GM21447 (cell line): ENCODE data around the gene CCDC9.
"Not testable (repeated sequence)": the region's sequence is repeated elsewhere in the genome, so short reads cannot be mapped to it uniquely, and the experiment has no call there.

Experiments
- ATAC-seq: cut with Tn5 transposase; IDR thresholded peaks from one replicate; pipeline ENCODE4 v1.9.1; 2021; ENCODE audit not compliant: unreplicated experiment

CCDC9 gene

GRCh38 chr19:47283405-47284059 is 27.2 kb downstream of the CCDC9 start:
- ATAC-seq: no peak

DNA sequence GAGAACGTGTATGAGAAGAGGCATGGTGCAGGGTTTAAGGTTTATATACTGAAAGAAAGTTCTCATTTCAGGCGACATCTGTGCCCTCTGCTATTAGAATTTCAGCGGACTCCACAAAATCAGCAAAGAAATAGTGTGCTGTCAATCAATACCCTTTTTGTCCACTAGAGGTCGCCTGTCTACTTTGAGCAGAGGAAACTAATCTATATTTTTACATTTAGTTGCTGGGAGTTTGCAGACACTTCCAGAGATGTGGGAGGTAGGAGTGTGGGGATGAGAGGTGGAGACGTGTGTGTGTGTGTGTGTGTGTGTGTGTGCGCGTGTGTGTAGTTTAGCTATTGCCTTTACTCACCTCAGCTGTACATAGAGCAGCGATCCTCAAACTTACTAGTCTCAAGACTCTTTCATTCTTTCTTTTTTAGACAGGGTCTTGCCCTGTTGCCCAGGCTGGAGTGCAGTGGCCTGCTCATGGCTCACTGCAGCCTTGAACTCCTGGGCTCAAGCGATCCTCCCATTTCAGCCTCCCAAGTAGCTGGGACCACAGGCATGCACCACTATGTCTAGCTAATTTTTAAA is 28.1 kb downstream of the CCDC9 start:
- ATAC-seq: no peak

GRCh38 chr19:47296036-47296435 is 39.7 kb downstream of the CCDC9 start:
- no peak for ATAC-seq

- ATAC-seq: not testable (repeated sequence)
These were observed 44.5 kb downstream of the CCDC9 start for GRCh38 chr19:47300867-47301266.

DNA sequence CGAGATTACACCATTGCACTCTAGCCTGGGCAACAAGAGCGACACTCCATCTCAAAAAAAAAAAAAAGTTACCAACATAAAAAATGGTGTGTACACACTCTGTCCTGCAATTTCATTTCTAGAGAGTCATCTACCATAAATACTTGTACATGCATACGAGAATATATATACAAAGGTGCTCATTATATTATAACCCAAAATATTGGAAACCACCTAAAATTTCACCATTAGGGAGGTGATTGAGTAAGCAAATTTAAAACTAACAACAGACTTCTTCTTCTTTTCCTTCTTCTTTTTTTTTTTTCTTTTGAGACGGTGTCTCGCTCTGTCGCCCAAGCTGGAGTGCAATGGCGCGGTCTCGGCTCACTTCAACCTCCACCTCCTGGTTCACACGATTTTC is 45.9 kb downstream of the CCDC9 start:
- ATAC-seq: no peak

DNA sequence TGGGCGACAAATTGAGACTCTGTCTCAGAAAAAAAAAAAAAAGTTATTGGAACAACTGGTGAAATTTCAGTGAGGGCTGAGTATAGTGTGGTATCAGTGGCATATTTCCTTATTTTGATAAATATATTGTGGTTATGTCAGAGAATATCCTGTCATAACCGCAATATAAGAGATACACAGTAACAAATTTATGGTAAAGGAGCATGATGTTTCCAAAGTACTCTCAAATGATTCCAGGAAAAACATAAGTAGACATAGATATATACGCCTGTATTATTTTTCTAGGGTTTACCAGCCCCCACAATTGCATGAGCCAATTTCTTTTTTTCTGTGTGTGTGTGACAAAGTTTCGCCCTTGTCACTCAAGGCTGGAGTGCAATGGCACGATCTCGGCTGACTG is 47.6 kb downstream of the CCDC9 start:
- ATAC-seq: no peak

GRCh38 chr19:47305309-47305751 is 49.0 kb downstream of the CCDC9 start:
- no peak for ATAC-seq

- ATAC-seq: no peak
These were observed 50.0 kb downstream of the CCDC9 start for GRCh38 chr19:47306303-47306702.

DNA sequence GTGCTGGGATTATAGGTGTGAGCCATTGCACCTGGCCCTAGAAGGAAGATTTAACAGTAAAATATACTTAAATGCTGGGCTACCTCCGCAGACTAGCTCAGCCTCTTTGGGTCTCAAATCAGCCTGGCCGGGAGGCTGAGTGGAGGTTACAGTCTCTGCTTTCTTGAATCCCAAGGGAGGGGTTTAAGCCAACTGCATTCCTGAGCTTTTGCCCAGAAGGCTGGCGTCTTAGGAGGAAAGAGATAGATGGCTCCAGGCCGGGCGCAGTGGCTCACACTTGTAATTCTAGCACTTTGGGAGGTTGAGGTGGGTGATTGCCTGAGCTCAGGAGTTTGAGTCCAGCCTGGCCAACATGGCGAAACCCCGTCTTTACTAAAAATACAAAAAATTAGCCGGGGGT is 52.7 kb downstream of the CCDC9 start:
- ATAC-seq: no peak

DNA sequence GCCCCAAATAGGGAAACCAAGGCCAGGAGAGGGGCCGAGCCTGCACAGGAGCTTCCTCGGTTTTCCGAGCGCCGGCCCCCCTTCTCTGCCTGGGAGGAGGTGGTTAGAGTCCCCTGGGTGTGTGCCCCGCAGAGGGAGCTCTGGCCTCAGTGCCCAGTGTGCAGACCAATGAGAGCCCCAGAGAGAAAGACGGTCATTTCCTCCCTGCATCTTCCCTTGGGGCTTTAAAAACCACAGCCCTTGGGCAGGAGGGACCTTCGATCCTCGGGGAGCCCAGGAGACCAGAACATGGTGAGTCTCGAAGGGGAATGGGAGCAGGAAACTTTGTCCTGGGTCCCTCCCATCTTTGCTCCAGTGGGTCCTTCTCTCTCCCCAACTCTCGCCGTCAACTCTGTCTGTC is 53.3 kb downstream of the CCDC9 start, which contains the start of gene C5AR1:
TSS of gene C5AR1 (plus strand) at position 254 of the 400 bp plus-strand sequence. CDS start at position 289, 35 bp downstream.
- ATAC-seq: no peak

DNA sequence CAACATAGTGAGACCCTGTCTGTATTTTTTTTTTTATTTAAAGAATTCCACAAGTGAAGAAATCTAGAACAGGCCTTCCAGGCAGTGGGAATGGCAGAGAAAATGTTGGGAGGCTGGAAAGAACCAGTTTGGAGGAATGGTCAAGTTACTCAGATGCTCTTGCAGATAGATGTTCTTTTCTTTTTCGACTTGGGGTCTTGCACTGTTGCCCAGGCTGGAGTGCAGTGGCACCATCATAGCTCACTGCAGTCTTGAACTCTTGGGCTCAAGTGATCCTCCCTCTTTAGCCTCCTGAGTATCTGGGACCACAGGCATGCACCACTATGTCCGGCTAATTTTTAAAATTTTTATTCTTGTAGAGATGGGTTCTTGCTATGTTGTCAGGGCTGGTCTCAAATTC is 54.0 kb downstream of the CCDC9 start:
- ATAC-seq: no peak

DNA sequence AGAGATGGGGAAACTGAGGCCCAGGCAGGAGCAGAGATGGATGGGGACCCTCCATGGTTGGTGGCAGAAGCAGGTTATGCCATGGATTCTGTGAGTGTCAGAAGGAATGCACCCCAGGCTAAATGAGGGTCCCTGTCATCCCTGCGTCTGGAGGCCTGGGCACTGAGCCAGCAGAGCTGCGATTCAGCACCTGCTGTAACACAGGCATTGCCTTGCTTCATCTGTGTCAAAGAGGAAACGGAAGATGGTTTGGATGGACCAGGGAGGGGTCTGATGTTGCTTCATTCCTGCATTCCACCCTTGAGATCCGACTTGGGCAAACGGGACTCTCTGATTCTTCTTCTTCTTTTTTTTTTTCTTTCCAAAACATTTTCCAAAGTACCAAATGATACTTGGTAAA is 54.5 kb downstream of the CCDC9 start:
- no peak for ATAC-seq

- no peak for ATAC-seq
These were observed 56.2 kb downstream of the CCDC9 start for GRCh38 chr19:47312366-47313006.

GRCh38 chr19:47313754-47314295 is 57.5 kb downstream of the CCDC9 start:
- ATAC-seq: no peak

DNA sequence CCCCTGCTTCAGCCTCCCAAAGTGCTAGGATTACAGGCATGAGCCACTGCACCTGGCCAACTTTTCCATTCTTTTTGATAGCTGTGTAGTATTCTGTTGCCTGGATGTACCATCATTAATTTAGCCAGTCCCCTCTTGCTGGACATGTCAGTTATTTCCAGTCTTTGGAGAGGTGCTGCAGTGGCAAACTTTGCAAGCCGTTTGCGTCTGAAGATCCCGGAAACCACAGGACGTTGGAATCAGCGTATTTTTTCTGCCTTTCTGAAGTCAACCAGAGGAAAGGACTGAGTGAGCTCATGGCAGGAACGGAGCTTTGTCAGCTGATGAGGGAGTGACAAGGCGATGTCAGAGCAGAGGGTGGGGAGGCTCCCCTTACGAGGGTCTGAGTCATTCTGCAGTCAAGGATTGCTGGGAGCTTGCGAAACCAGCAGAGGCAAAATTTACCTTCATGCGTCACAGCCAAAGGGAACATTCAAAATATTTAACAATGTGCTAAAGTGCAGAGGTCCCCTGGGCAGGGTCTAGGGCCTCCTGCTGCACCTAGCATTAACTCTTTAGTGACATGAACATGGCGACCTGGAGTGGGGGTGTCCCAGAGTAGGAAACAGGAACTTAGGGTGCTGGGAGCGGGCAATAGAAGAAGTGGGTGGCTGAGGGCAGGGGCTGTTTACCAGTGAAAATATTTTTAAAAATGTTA is 58.9 kb downstream of the CCDC9 start:
- ATAC-seq: no peak

DNA sequence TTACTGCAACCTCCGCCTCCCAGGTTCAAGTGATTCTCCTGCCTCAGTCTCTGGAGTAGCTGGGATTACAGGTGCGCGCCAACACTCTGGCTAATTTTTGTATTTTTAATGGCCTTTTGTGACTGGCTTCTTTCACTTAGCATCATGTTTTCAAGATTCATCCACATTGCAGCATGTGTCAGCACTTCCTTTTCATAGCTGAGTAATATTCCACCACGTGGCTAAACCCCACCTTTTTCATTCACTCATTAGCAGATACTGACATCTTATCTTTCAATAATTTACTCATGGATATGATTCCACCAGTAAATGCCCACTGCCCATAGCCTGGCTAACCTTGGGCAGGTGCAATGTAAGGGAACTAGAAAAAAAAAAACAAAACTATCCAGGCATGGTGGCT is 60.2 kb downstream of the CCDC9 start:
- no peak for ATAC-seq

GRCh38 chr19:47319923-47320871 is 63.9 kb downstream of the CCDC9 start:
- no peak for ATAC-seq
